Psoas muscle (tissue), 8 donors: ENCODE measurements around the gene PDF. TPM values are rescaled to one million over a fixed set of nuclear protein-coding genes. Genes with fewer than 3 reads are reported as not detected.

ENCODE experiments used
- ATAC-seq, 4 donors: fragments of 200-7000 bp; cut with Tn5 transposase; one replicate each; pipeline ENCODE4 v1.9.1; 2020; ENCODE audit warnings: moderate library complexity in 3 of 4, mild to moderate bottlenecking in 2 of 4
- DNase-seq, 2 donors: peaks; one replicate each; pipeline ENCODE4 v3.0.0-alpha.2; 2020
- H3K27ac ChIP-seq: fragments of 200-600 bp; one replicate; pipeline ENCODE4 v1.8.0; 2022
- H3K27me3 ChIP-seq, 3 donors: fragments of 200-600 bp in 1 of 3; one replicate each; pipeline versions ENCODE4 v1.6.1 to v1.8.0; 2013 to 2022; ENCODE audit warnings: low read length in 2 of 3, mild to moderate bottlenecking in 2 of 3, moderate library complexity in 1 of 3; ENCODE audit not compliant: insufficient read depth in 3 of 3
- H3K36me3 ChIP-seq, 2 donors: fragments of 200-600 bp in 1 of 2; one replicate each; pipeline versions ENCODE4 v1.6.1 to v1.8.0; 2013 to 2022; ENCODE audit warnings: low read depth in 1 of 2, mild to moderate bottlenecking in 1 of 2, moderate library complexity in 1 of 2; ENCODE audit not compliant: insufficient read depth in 1 of 2
- H3K4me1 ChIP-seq: fragments of 200-600 bp; one replicate; pipeline ENCODE4 v1.8.0; 2022
- H3K4me3 ChIP-seq: fragments of 200-600 bp; one replicate; pipeline ENCODE4 v1.8.0; 2022; ENCODE audit warnings: mild to moderate bottlenecking
- H3K9me3 ChIP-seq: fragments of 200-600 bp; one replicate; pipeline ENCODE4 v1.8.0; 2022
- CTCF ChIP-seq: fragments of 200-600 bp; IDR thresholded peaks from one replicate; pipeline ENCODE4 v1.8.0; 2022; ENCODE audit warnings: antibody characterized with exemption
- WGBS, 3 donors: extraction: QIAGEN DNeasy Blood & Tissue Kit; methylation state at CpG; one replicate each; pipeline versions ENCODE4 v1.1.6 to v1.1.7; 2013; 5-methylcytosine and 5-hydroxymethylcytosine counted together
- intact Hi-C, 2 donors: fragments of 100-400 bp; cut with DNase I; formaldehyde crosslinking; loops; one replicate each; pipeline versions ENCODE4 v1.11.0 to v1.14.2; 2022
- polyA plus RNA-seq, 3 donors: library from polyadenylated mRNA; stranded (reverse); fragments of 200-250 nt; gene quantifications; one replicate each; pipeline ENCODE4 v1.2.3, GENCODE V29; 2013
- total RNA-seq, 4 donors: library from RNA; stranded (reverse); fragmentation: NEBNext Ultra II Directional in 2 of 4; extraction: Animal tissue kit (Norgen Biotek cat#: 25700) in 2 of 4; gene quantifications; one replicate each; pipeline versions ENCODE4 v1.2.1 to v1.2.4, GENCODE V29; 2021 to 2023
- donor health status: healthy with polysubstance abuse.
- donor health status: DM: no; HTN: no; CAD: no; lungs with moderate emphysema.
- donor health status: Bipolar disorder and iron deficiency.
- donor health status: healthy.
- donor health status: DM: yes; HTN: yes; CAD: no.
- donor health status: DM: no; HTN: no; CAD: no.
- donor health status: DM: no; HTN: no; CAD: no.
- donor health status: DM: yes; HTN: yes; CAD: no.

The PDF gene
- total and polyA plus RNA-seq, 7 donors = 6.8 to 19.8 (median 9.6) TPM

GRCh38 chr16:69311533-69312387, 18.6 kb downstream of the PDF start:
- intact Hi-C loops = loop anchor here in 1 of 2 donors (1.0 kb wide), 1 partner anchor 28 kb away; the partner anchor contains the start of genes COG8 and NIP7
- Histone ChIP-seq H3K27ac (peak overlapping the region; percentile 92), H3K4me1 (peaks cover 26% of the 10 kb centered on the region), H3K9me3 (no peaks in the 10 kb centered on the region), H3K4me3 (peak overlapping the region; percentile 85), H3K27me3 (no peaks in the 10 kb centered on the region), H3K36me3 (peaks cover 4 to 34% of the 10 kb centered on the region in 2 donors)
- ATAC-seq (peak; percentile 43 to 61 (median 50)), DNase-seq (peak; percentile 48 to 72)
- WGBS, 3 donors = 2% methylated on average over 52 to 59 of the region's 59 CpGs
- no peak for TF ChIP-seq CTCF

- ATAC-seq (peak; percentile 91 to 98 (median 94)), DNase-seq (peak; percentile 95 to 98)
- Histone ChIP-seq H3K27me3 (no peaks in the 10 kb centered on the region), H3K4me1 (peaks cover 20% of the 10 kb centered on the region), H3K27ac (peak within 1 kb of the TSS; percentile 92), H3K4me3 (peak within 1 kb of the TSS; percentile 85), H3K36me3 (peaks cover 4 to 25% of the 10 kb centered on the region in 2 donors), H3K9me3 (no peaks in the 10 kb centered on the region)
- 9 to 15% (median 9%) methylated on average over 45 to 70 of the region's 70 CpGs for WGBS, 3 donors
- intact Hi-C loops = loop anchor here in 1 of 2 donors (1.0 kb wide), 1 partner anchor 28 kb away; the partner anchor contains the start of genes COG8 and NIP7
- peak; percentile 92 for TF ChIP-seq CTCF
Measured at GRCh38 chr16:69310653-69311532, 19.5 kb downstream of the PDF start, which contains the start of gene VPS4A. Gene VPS4A (plus strand): TSS chr16:69311350. CDS start chr16:69311512, 162 bp downstream.

- no peaks in the 10 kb centered on the region for H3K9me3 ChIP-seq
- H3K4me3 ChIP-seq = no peak overlapping the region
- 40 to 50% (median 48%) methylated on average over 12 of the region's 12 CpGs for WGBS, 3 donors
- peaks cover 1 to 14% of the 10 kb centered on the region in 2 donors for H3K36me3 ChIP-seq
- H3K27me3 ChIP-seq = no peaks in the 10 kb centered on the region
- H3K27ac ChIP-seq = no peak overlapping the region
- no peak for ATAC-seq
- DNase-seq = no peak
- H3K4me1 ChIP-seq = peaks cover 12% of the 10 kb centered on the region
- intact Hi-C loops = no loop called here
- TF ChIP-seq CTCF = no peak
Measured at GRCh38 chr16:69309316-69309715, 21.1 kb downstream of the PDF start.

- no peak for DNase-seq
- H3K27me3 ChIP-seq = no peaks in the 10 kb centered on the region
- H3K9me3 ChIP-seq = no peaks in the 10 kb centered on the region
- peaks cover 11% of the 10 kb centered on the region for H3K4me1 ChIP-seq
- no peak overlapping the region for H3K4me3 ChIP-seq
- intact Hi-C loops = no loop called here
- no peak for TF ChIP-seq CTCF
- no peak for ATAC-seq
- WGBS, 3 donors = 89 to 100% (median 92%) methylated on average over 2 of the region's 2 CpGs
- H3K36me3 ChIP-seq = peaks cover 0 to 11% of the 10 kb centered on the region in 2 donors
- H3K27ac ChIP-seq = no peak overlapping the region
Measured at GRCh38 chr16:69307856-69308255, 22.5 kb downstream of the PDF start.
